Type B pancreatic cell (in vitro differentiated cells): ENCODE data around the gene STK32B. TPM values are rescaled to one million over a fixed set of nuclear protein-coding genes. Genes with fewer than 3 reads are reported as not detected.

Experiments
- DNase-seq: peaks from one replicate; pipeline ENCODE4 v3.0.0; 2021; ENCODE audit warnings: mixed read lengths; ENCODE audit not compliant: unreplicated experiment; ENCODE audit errors: extremely low spot score
- H3K27ac Mint-ChIP-seq: 2 replicates; pipeline ENCODE4 v1.8.0; 2021; ENCODE audit warnings: mild to moderate bottlenecking, mixed read lengths
- H3K27me3 Mint-ChIP-seq: 2 replicates; pipeline ENCODE4 v1.8.0; 2021; ENCODE audit warnings: mixed read lengths
- H3K36me3 Mint-ChIP-seq: 2 replicates; pipeline ENCODE4 v1.8.0; 2021; ENCODE audit warnings: mixed read lengths
- H3K4me1 Mint-ChIP-seq: one replicate; pipeline ENCODE4 v1.8.0; 2021; ENCODE audit warnings: mixed read lengths; ENCODE audit not compliant: unreplicated experiment
- H3K4me3 Mint-ChIP-seq: 2 replicates; pipeline ENCODE4 v1.8.0; 2021; ENCODE audit warnings: mild to moderate bottlenecking, mixed read lengths
- H3K9me3 Mint-ChIP-seq: 2 replicates; pipeline ENCODE4 v1.8.0; 2021; ENCODE audit warnings: mixed read lengths
- CTCF ChIP-seq: fragments of 200-600 bp; sonication (generic); conservative IDR thresholded peaks from 2 replicates; pipeline ENCODE4 v1.5.0; 2021; ENCODE audit warnings: antibody characterized with exemption, mild to moderate bottlenecking
- total RNA-seq: library from RNA; stranded (reverse); gene quantifications from 2 replicates; pipeline ENCODE4 v1.2.1, GENCODE V29; 2021; ENCODE audit warnings: low replicate concordance

The STK32B gene
- total RNA-seq, 1 donor from 2014 or later, result 3.0 TPM

DNA sequence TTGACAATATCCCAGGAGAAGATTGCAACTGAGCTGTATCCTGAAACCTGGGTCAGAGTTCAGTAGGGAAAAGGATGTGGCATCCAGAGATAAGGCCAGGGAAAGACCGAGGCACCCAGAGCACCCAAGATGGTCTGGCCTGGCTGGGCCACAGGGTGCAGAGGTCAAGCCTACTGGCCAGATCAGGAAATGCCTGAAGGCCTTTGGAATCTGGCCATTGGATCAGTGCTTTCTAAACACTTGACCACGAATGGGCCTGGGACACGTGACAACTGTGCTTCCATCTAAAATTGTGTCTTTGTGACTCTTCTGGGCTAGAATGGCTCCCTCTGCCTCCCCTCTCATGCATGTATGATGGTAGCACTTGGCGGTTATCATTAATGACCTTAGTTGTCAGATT lies 340.2 kb downstream of the STK32B start:
- Mint-ChIP-seq H3K36me3 (no peaks in the 10 kb centered on the region), H3K27me3 (peaks cover 18% of the 10 kb centered on the region), H3K9me3 (no peaks in the 10 kb centered on the region), H3K4me3 (no peak overlapping the region), H3K27ac (no peak overlapping the region), H3K4me1 (no peaks in the 10 kb centered on the region)
- TF ChIP-seq CTCF, result no peak
- no peak for DNase-seq

DNA sequence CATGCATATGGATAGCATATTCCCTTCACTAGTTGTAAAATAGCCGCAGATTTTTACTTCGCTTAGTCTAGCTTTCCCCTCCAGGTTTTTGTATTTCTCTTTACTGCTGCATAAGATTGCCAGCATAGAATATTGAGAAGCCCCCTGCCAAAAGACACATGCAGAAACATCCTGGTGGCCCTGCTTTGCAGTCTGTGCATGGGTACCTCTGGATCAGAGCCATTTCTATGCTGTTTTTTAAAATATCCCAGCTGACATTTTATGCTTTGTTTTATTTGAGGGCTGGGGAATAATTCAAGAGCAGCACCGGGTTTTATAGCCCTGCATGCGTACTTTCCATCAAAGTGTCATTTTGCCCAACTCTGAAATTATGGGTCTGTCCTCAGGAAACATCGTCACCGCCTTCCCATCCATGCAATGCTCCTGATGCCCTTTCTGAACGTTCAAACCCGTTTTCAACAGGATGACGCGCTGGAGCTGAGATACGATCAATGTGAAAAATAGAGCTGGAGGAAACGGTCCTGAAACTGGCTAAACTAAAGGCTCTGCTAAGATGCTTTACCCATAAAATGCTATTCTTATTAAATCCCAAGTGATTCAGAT lies 342.7 kb downstream of the STK32B start:
- Mint-ChIP-seq H3K36me3 (no peaks in the 10 kb centered on the region), H3K4me3 (no peak overlapping the region), H3K9me3 (no peaks in the 10 kb centered on the region), H3K27me3 (peaks cover 20% of the 10 kb centered on the region), H3K4me1 (no peaks in the 10 kb centered on the region), H3K27ac (no peak overlapping the region)
- no peak for TF ChIP-seq CTCF
- no peak for DNase-seq

GRCh38 chr4:5395781-5396180 lies 344.5 kb downstream of the STK32B start:
- Mint-ChIP-seq H3K36me3 (no peaks in the 10 kb centered on the region), H3K9me3 (no peaks in the 10 kb centered on the region), H3K4me1 (no peaks in the 10 kb centered on the region), H3K27me3 (peaks cover 20% of the 10 kb centered on the region), H3K4me3 (no peak overlapping the region), H3K27ac (no peak overlapping the region)
- DNase-seq, result no peak
- TF ChIP-seq CTCF, result no peak

- Mint-ChIP-seq H3K4me3 (no peak overlapping the region), H3K27me3 (peaks cover 23% of the 10 kb centered on the region), H3K4me1 (no peaks in the 10 kb centered on the region), H3K9me3 (peaks cover 5% of the 10 kb centered on the region), H3K36me3 (no peaks in the 10 kb centered on the region), H3K27ac (no peak overlapping the region)
- DNase-seq, result no peak
- TF ChIP-seq CTCF, result no peak
Measured at GRCh38 chr4:5398056-5398455, 346.8 kb downstream of the STK32B start.

- Mint-ChIP-seq H3K36me3 (no peaks in the 10 kb centered on the region), H3K4me3 (no peak overlapping the region), H3K27ac (no peak overlapping the region), H3K27me3 (peaks cover 19% of the 10 kb centered on the region), H3K9me3 (peaks cover 5% of the 10 kb centered on the region), H3K4me1 (no peaks in the 10 kb centered on the region)
- TF ChIP-seq CTCF, result no peak
- no peak for DNase-seq
Measured at GRCh38 chr4:5399124-5399523, 347.8 kb downstream of the STK32B start.
